ENCODE results near the gene USP9X.

- TF ChIP-seq POLR2A (IDR thresholded peaks at IDR 0.05; ENCODE audit: low read length) (no peak), GATA1 (IDR thresholded peaks at IDR 0.05; ENCODE audit: low read depth, low read length) (no peak)
Observed at GRCh38 chrX:41081821-41082220, 3.4 kb upstream of the USP9X start.

All from erythroblast (primary cell).